Fibroblast of lung (primary cell): ENCODE results near the gene ARHGAP42.

Experiments used
- EZH2 ChIP-seq: IDR thresholded peaks from 2 replicates; pipeline ENCODE4 v1.5.1; 2012; ENCODE audit warnings: low read length, control low read depth, mild to moderate bottlenecking; ENCODE audit errors: missing control alignments
- TF ChIP-seq, protein P1 (sequence below), 2 donors: IDR thresholded peaks in 1 of 2; conservative IDR thresholded peaks in 1 of 2; 1 replicate in 1 of 2; 2 replicates in 1 of 2; pipeline ENCODE4 v1.5.1; 2011 to 2012; ENCODE audit warnings: low read length in 2 of 2, control low read depth in 1 of 2, inconsistent platforms in 1 of 2, low read depth in 1 of 2, mild to moderate bottlenecking in 1 of 2

GRCh38 chr11:100876815-100877520 is 189.9 kb downstream of the ARHGAP42 start:
- TF ChIP-seq, protein P1, sequence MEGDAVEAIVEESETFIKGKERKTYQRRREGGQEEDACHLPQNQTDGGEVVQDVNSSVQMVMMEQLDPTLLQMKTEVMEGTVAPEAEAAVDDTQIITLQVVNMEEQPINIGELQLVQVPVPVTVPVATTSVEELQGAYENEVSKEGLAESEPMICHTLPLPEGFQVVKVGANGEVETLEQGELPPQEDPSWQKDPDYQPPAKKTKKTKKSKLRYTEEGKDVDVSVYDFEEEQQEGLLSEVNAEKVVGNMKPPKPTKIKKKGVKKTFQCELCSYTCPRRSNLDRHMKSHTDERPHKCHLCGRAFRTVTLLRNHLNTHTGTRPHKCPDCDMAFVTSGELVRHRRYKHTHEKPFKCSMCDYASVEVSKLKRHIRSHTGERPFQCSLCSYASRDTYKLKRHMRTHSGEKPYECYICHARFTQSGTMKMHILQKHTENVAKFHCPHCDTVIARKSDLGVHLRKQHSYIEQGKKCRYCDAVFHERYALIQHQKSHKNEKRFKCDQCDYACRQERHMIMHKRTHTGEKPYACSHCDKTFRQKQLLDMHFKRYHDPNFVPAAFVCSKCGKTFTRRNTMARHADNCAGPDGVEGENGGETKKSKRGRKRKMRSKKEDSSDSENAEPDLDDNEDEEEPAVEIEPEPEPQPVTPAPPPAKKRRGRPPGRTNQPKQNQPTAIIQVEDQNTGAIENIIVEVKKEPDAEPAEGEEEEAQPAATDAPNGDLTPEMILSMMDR (conservative IDR thresholded peaks at IDR 0.05 in 1 of 2, IDR thresholded peaks at IDR 0.05 in 1 of 2; ENCODE audit: low read depth in 1 of 2, low read length in 2 of 2): no peak
- TF ChIP-seq EZH2: no peak
